Fibroblast of lung (primary cell): ENCODE measurements around the gene EED. TPM values are rescaled to one million over a fixed set of nuclear protein-coding genes. Genes with fewer than 3 reads are reported as not detected.
A peak's percentile ranks its signal among the peaks of the same experiment; 100 is the strongest.

Source experiments
- DNase-seq, 2 donors: peaks; one replicate each; pipeline versions ENCODE4 v3.0.0 to v3.0.0-alpha.2; 2010; ENCODE audit warnings: low read depth in 2 of 2
- H2AFZ ChIP-seq: 2 replicates; pipeline ENCODE4 v1.5.1; 2012; ENCODE audit warnings: low read length, control low read depth, inconsistent platforms
- H3K27ac ChIP-seq: 2 replicates; pipeline ENCODE4 v1.5.1; 2011; ENCODE audit warnings: low read length, control low read depth; ENCODE audit not compliant: insufficient read depth
- H3K27me3 ChIP-seq: 2 replicates; pipeline ENCODE4 v1.5.1; 2011; ENCODE audit warnings: mild to moderate bottlenecking, low read length; ENCODE audit not compliant: control insufficient read depth, insufficient read depth
- H3K36me3 ChIP-seq: 2 replicates; pipeline ENCODE4 v1.5.1; 2011; ENCODE audit warnings: low read length; ENCODE audit not compliant: control insufficient read depth, insufficient read depth
- H3K4me1 ChIP-seq: 2 replicates; pipeline ENCODE4 v1.5.1; 2011; ENCODE audit warnings: low read length; ENCODE audit not compliant: control insufficient read depth, insufficient read depth; ENCODE audit errors: extremely low read depth
- H3K4me2 ChIP-seq: 2 replicates; pipeline ENCODE4 v1.5.1; 2011; ENCODE audit warnings: low read length, control low read depth; ENCODE audit not compliant: insufficient read depth; ENCODE audit errors: extremely low read depth
- H3K4me3 ChIP-seq, 4 experiments: fragments of 200-600 bp in 1 of 4; sonication (generic) in 1 of 4; replicated peaks in 1 of 4; 2 replicates each; pipeline ENCODE4 v1.5.1; 2011 to 2016; ENCODE audit warnings: low read length in 4 of 4, low read depth in 3 of 4, mild to moderate bottlenecking in 3 of 4, control low read depth in 2 of 4, inconsistent platforms in 1 of 4, mixed read lengths in 1 of 4; ENCODE audit not compliant: insufficient read depth in 1 of 4; ENCODE audit errors: control extremely low read depth in 1 of 4
- H3K79me2 ChIP-seq: 2 replicates; pipeline ENCODE4 v1.5.1; 2012; ENCODE audit warnings: mild to moderate bottlenecking, low read length, inconsistent platforms; ENCODE audit not compliant: control insufficient read depth, insufficient read depth
- H3K9ac ChIP-seq: 2 replicates; pipeline ENCODE4 v1.5.1; 2011; ENCODE audit warnings: mild to moderate bottlenecking, low read length, control low read depth; ENCODE audit not compliant: insufficient read depth
- H3K9me3 ChIP-seq: 2 replicates; pipeline ENCODE4 v1.5.1; 2012; ENCODE audit warnings: low read depth, low read length; ENCODE audit not compliant: control insufficient read depth, insufficient read depth
- H4K20me1 ChIP-seq: 2 replicates; pipeline ENCODE4 v1.5.1; 2011; ENCODE audit warnings: low read length; ENCODE audit not compliant: control insufficient read depth, insufficient read depth; ENCODE audit errors: extremely low read depth
- EZH2 ChIP-seq: IDR thresholded peaks from 2 replicates; pipeline ENCODE4 v1.5.1; 2012; ENCODE audit warnings: low read length, control low read depth, mild to moderate bottlenecking; ENCODE audit errors: missing control alignments
- polyA plus RNA-seq, 2 donors: library from polyadenylated mRNA; depleted of rRNA in 1 of 2; stranded (reverse) in 1 of 2; unstranded in 1 of 2; fragments of >200 nt; gene quantifications; 2 replicates each; pipeline ENCODE4 v1.2.1, GENCODE V29; 2011 to 2012; ENCODE audit warnings: missing spikeins in 1 of 2
- total RNA-seq: library from RNA; depleted of rRNA; stranded (reverse); fragments of >200 nt; gene quantifications from 2 replicates; pipeline ENCODE4 v1.2.1, GENCODE V29; 2014
- TF ChIP-seq, protein P1 (sequence below), 2 donors: IDR thresholded peaks in 1 of 2; conservative IDR thresholded peaks in 1 of 2; 1 replicate in 1 of 2; 2 replicates in 1 of 2; pipeline ENCODE4 v1.5.1; 2011 to 2012; ENCODE audit warnings: low read length in 2 of 2, control low read depth in 1 of 2, inconsistent platforms in 1 of 2, low read depth in 1 of 2, mild to moderate bottlenecking in 1 of 2

EED gene
- total and polyA plus RNA-seq, 2 donors (not counting 1 experiment from before 2014, with no cell fraction given): 13.0 to 22.3 TPM

DNA sequence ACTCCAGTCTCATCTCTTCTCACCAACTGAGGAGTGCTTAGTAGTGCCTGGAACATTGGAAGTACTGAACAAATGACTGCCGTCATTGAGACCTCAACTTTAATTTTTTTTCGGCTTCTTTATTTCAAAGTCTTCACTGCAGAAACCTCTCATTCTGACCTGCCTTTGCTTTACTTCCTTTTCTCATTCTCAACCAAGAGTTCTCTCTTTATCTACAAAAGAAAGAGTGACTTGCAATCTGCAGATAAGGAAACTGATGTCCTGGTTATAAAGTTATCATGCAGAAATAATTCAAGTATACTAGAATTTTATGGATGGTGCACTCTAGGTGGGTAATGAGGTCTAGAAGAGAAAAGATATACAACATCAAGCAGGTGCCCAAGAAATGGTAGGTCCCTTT lies 1.2 kb upstream of the EED start:
- no peak for DNase-seq
- H3K27ac ChIP-seq: no peak overlapping the region
- no peak overlapping the region for H3K4me3 ChIP-seq
- peaks cover 10% of the 10 kb centered on the region for H3K27me3 ChIP-seq
- no peaks in the 10 kb centered on the region for H3K36me3 ChIP-seq
- no peaks in the 10 kb centered on the region for H4K20me1 ChIP-seq
- no peaks in the 10 kb centered on the region for H3K4me1 ChIP-seq
- H3K9ac ChIP-seq: no peak overlapping the region
- TF ChIP-seq EZH2: no peak
- TF ChIP-seq, protein P1, sequence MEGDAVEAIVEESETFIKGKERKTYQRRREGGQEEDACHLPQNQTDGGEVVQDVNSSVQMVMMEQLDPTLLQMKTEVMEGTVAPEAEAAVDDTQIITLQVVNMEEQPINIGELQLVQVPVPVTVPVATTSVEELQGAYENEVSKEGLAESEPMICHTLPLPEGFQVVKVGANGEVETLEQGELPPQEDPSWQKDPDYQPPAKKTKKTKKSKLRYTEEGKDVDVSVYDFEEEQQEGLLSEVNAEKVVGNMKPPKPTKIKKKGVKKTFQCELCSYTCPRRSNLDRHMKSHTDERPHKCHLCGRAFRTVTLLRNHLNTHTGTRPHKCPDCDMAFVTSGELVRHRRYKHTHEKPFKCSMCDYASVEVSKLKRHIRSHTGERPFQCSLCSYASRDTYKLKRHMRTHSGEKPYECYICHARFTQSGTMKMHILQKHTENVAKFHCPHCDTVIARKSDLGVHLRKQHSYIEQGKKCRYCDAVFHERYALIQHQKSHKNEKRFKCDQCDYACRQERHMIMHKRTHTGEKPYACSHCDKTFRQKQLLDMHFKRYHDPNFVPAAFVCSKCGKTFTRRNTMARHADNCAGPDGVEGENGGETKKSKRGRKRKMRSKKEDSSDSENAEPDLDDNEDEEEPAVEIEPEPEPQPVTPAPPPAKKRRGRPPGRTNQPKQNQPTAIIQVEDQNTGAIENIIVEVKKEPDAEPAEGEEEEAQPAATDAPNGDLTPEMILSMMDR (conservative IDR thresholded peaks at IDR 0.05 in 1 of 2, IDR thresholded peaks at IDR 0.05 in 1 of 2; ENCODE audit: low read depth in 1 of 2, low read length in 2 of 2): no peak
- H3K79me2 ChIP-seq: peaks cover 31% of the 10 kb centered on the region
- H3K4me2 ChIP-seq: no peak overlapping the region
- H3K9me3 ChIP-seq: no peaks in the 10 kb centered on the region
- no peak overlapping the region for H2AFZ ChIP-seq

DNA sequence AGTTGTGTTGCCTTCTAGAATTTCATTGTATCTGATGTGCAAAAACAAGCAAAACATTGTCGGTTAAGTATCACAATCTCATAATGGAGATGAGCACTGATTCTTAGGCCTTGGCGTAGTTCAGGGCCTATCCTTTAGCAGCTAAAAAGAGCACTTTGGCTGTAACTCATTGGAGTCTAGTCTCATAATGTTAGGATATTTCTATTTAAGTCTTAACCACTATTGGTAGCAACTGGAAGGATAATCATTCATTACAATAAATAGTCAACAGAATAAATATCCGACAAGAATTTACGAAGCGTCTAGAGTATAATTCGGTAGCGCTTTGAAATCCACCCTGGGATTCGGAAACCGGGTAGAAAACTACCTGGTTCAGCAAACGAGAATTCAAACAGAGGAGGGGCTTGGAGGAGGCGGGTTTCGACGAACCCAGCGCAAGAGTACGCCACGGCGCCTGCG lies 461 bp upstream of the EED start:
- Histone ChIP-seq H3K4me3 (peak overlapping the region; percentile 62 to 92 (median 86)), H2AFZ (peak overlapping the region; percentile 69), H3K4me2 (peak overlapping the region; percentile 84), H3K9ac (peak overlapping the region; percentile 93), H4K20me1 (no peaks in the 10 kb centered on the region), H3K4me1 (no peaks in the 10 kb centered on the region), H3K36me3 (no peaks in the 10 kb centered on the region), H3K27me3 (peaks cover 10% of the 10 kb centered on the region), H3K27ac (peak overlapping the region; percentile 99), H3K9me3 (no peaks in the 10 kb centered on the region), H3K79me2 (peaks cover 38% of the 10 kb centered on the region)
- DNase-seq: peak in 1 of 2 donors; percentile 84
- TF ChIP-seq EZH2: no peak
- TF ChIP-seq, protein P1 (conservative IDR thresholded peaks at IDR 0.05 in 1 of 2, IDR thresholded peaks at IDR 0.05 in 1 of 2; ENCODE audit: low read depth in 1 of 2, low read length in 2 of 2): no peak

DNA sequence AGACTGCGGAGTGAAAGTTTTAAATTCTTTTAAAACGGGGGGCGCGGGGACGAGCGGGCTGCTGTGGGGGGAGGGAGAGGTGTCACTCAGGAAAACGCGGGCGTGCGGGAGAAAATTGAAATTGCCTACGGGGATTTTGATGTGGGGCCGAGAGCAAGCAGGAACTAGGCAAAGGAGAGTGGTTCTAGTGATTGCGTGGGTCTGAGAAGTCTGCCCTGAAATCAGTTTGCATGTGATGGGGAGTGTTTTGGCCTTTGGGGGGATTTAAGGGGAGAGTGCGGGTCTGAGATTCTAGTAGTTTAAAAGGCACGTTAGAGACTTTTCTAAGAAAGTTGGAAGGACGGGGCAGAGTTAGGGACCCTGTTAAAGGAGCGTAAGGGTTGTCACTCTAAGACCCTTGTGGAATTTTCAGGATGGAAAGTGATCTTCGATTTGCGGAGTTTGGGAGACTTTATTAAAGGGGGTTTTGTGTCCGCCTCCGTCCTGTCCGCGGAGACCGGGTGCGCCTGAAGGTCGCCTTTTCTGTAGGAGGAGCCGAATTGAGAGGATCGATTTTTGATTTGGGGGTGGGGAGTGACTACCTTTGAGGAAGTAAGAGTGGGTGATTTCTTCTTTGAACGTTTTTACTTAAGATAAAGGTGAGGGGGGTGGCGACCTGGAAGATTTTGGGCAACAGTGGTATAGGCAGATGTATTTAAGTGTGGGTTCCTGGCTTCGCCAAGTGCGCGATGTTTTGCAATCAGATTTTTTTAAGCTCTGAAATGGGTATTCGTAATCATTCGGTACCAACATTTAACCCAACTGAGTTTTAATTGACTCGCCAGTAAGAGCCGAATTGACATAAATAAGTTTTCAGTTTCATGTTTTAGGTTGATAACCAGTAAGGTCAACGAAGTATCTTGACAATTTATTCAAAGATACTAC lies 1.1 kb downstream of the EED start:
- peak overlapping the region; percentile 75 for H3K4me2 ChIP-seq
- H3K9me3 ChIP-seq: no peaks in the 10 kb centered on the region
- peak overlapping the region; percentile 79 for H2AFZ ChIP-seq
- peaks cover 5% of the 10 kb centered on the region for H3K27me3 ChIP-seq
- no peaks in the 10 kb centered on the region for H4K20me1 ChIP-seq
- DNase-seq: peak; percentile 6 to 28
- peak overlapping the region; percentile 99 for H3K27ac ChIP-seq
- TF ChIP-seq, protein P1 (conservative IDR thresholded peaks at IDR 0.05 in 1 of 2, IDR thresholded peaks at IDR 0.05 in 1 of 2; ENCODE audit: low read depth in 1 of 2, low read length in 2 of 2): no peak
- TF ChIP-seq EZH2: no peak
- H3K9ac ChIP-seq: peak overlapping the region; percentile 93
- H3K4me1 ChIP-seq: peaks cover 8% of the 10 kb centered on the region
- H3K4me3 ChIP-seq: peak overlapping the region; percentile 62 to 99 (median 86)
- H3K36me3 ChIP-seq: no peaks in the 10 kb centered on the region
- H3K79me2 ChIP-seq: peaks cover 53% of the 10 kb centered on the region
